Measurements from ENCODE around the gene CPE. TPM values are rescaled to one million over a fixed set of nuclear protein-coding genes. Genes with fewer than 3 reads are reported as not detected.

Gene CPE
- total RNA-seq, 1 experiment from 2014 or later, result 0.92 TPM

DNA sequence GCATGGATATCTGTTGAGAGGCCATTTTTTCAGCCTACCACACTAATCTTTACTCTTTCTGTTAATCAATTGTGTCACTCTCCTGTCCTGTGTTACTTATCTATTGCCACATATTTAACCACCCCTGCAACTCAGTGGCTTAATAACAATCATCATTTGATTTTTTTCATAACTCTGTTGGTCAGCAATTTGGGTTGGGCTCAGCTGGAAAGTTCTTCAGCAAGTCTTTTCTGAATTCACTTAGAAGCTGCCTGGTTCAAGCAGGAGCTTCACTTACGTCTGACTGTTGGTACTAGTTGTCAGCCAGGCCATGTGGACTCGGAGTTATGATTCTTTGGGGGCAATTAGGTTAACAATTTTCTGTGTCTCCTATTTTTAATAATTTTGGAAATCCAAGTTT is 50.1 kb downstream of the CPE start:
- no peak overlapping the region for H3K27ac ChIP-seq (ENCODE audit: low read length)
- intact Hi-C loops (cut with micrococcal nuclease; ENCODE audit: unreplicated experiment), result no loop called here
- POLR2A ChIA-PET, result no interaction called here
- in situ Hi-C loops (cut with HindIII; ENCODE audit: low pct_unique_long_range_greater_than_20kb, low sequenced_read_pairs), result no loop called here
- H3K9me3 ChIP-seq (ENCODE audit: control insufficient read depth, insufficient read depth, low read depth, low read length), result no peaks in the 10 kb centered on the region
- CTCF ChIA-PET, result no interaction called here
- no peak for DNase-seq (ENCODE audit: low read depth, low spot score)
- no peak for ATAC-seq
- H3K4me3 ChIP-seq (ENCODE audit: low read depth in 2 of 2, low read length in 2 of 2), result no peak overlapping the region
- no peaks in the 10 kb centered on the region for H3K4me1 ChIP-seq (ENCODE audit: control insufficient read depth, insufficient read depth, low read length)
- H3K36me3 ChIP-seq (ENCODE audit: control insufficient read depth, insufficient read depth, low read length), result no peaks in the 10 kb centered on the region
- no peaks in the 10 kb centered on the region; the same call in 1 of the 2 replicates for H3K27me3 ChIP-seq (ENCODE audit: control insufficient read depth, insufficient read depth, low read length)
- no TSS peak for BruUV-seq (replicated peaks)
- TF ChIP-seq POLR2AphosphoS5 (IDR thresholded peaks at IDR 0.05; ENCODE audit: low read depth, low read length) (no peak), SIN3A (IDR thresholded peaks at IDR 0.05; ENCODE audit: borderline replicate concordance, insufficient read depth, low read depth, low read length) (no peak), REST (IDR thresholded peaks at IDR 0.05; ENCODE audit: insufficient read depth in 1 of 2, low read depth in 2 of 2, low read length in 1 of 2) (no peak), TCF7L2 (IDR thresholded peaks at IDR 0.05; ENCODE audit: low read depth, low read length) (no peak)
- TF ChIP-seq, protein P1, sequence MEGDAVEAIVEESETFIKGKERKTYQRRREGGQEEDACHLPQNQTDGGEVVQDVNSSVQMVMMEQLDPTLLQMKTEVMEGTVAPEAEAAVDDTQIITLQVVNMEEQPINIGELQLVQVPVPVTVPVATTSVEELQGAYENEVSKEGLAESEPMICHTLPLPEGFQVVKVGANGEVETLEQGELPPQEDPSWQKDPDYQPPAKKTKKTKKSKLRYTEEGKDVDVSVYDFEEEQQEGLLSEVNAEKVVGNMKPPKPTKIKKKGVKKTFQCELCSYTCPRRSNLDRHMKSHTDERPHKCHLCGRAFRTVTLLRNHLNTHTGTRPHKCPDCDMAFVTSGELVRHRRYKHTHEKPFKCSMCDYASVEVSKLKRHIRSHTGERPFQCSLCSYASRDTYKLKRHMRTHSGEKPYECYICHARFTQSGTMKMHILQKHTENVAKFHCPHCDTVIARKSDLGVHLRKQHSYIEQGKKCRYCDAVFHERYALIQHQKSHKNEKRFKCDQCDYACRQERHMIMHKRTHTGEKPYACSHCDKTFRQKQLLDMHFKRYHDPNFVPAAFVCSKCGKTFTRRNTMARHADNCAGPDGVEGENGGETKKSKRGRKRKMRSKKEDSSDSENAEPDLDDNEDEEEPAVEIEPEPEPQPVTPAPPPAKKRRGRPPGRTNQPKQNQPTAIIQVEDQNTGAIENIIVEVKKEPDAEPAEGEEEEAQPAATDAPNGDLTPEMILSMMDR (IDR thresholded peaks at IDR 0.05), result no peak

DNA sequence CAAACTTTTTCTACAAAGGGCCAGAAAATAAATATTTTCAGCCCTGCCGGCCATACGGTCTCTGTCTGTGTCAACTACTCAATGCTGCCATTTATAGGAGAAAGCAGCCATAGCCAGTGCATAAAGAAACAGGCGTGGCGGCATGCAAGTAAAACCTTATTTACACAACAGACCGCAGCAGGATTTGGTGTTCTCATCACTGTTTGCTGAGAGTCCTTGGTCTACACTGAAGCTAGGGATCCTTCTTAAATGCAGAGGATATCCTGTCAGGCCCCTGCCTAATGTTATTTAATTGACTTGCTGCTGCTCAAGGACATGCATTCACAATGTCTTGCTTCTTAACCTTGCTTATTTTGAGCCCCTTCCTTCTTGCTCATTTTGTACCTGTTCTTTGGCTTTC is 54.7 kb downstream of the CPE start:
- DNase-seq (ENCODE audit: low read depth, low spot score), result no peak
- ChIA-PET POLR2A (no interaction called here), CTCF (no interaction called here)
- no peak for TF ChIP-seq TCF7L2 (IDR thresholded peaks at IDR 0.05; ENCODE audit: low read depth, low read length)
- no peak for TF ChIP-seq REST (IDR thresholded peaks at IDR 0.05; ENCODE audit: insufficient read depth in 1 of 2, low read depth in 2 of 2, low read length in 1 of 2)
- TF ChIP-seq POLR2AphosphoS5 (IDR thresholded peaks at IDR 0.05; ENCODE audit: low read depth, low read length), result no peak
- TF ChIP-seq, protein P1 (IDR thresholded peaks at IDR 0.05), result no peak
- no peak for TF ChIP-seq SIN3A (IDR thresholded peaks at IDR 0.05; ENCODE audit: borderline replicate concordance, insufficient read depth, low read depth, low read length)
- no peaks in the 10 kb centered on the region; the same call in 1 of the 2 replicates for H3K27me3 ChIP-seq (ENCODE audit: control insufficient read depth, insufficient read depth, low read length)
- no peak overlapping the region for H3K27ac ChIP-seq (ENCODE audit: low read length)
- no peak for ATAC-seq
- in situ Hi-C loops (cut with HindIII; ENCODE audit: low pct_unique_long_range_greater_than_20kb, low sequenced_read_pairs), result no loop called here
- no peaks in the 10 kb centered on the region for H3K9me3 ChIP-seq (ENCODE audit: control insufficient read depth, insufficient read depth, low read depth, low read length)
- intact Hi-C loops (cut with micrococcal nuclease; ENCODE audit: unreplicated experiment), result no loop called here
- no peak overlapping the region for H3K4me3 ChIP-seq (ENCODE audit: low read depth in 2 of 2, low read length in 2 of 2)
- H3K36me3 ChIP-seq (ENCODE audit: control insufficient read depth, insufficient read depth, low read length), result no peaks in the 10 kb centered on the region
- no TSS peak for BruUV-seq (replicated peaks)
- no peaks in the 10 kb centered on the region for H3K4me1 ChIP-seq (ENCODE audit: control insufficient read depth, insufficient read depth, low read length)

Data from Panc1 (cell line).